Natural killer cell (primary cell): ENCODE data around the gene MPHOSPH9. TPM values are rescaled to one million over a fixed set of nuclear protein-coding genes. Genes with fewer than 3 reads are reported as not detected.
A peak's percentile ranks its signal among the peaks of the same experiment; 100 is the strongest.

Experiments
- ATAC-seq, 3 donors: fragments of 150-1000 bp in 2 of 3; fragments of 200-7000 bp in 1 of 3; cut with Tn5 transposase; 1 replicate in 1 of 3; 2 replicates in 2 of 3; pipeline ENCODE4 v1.10.0; 2021; ENCODE audit warnings: mild to moderate bottlenecking in 2 of 3, moderate library complexity in 2 of 3
- DNase-seq, 2 donors: peaks; one replicate each; pipeline versions ENCODE4 v3.0.0 to v3.0.0-alpha.2; 2013 to 2021; ENCODE audit warnings: mixed read lengths in 1 of 2
- H3K27ac ChIP-seq: one replicate; pipeline ENCODE4 v1.5.1; 2013; ENCODE audit warnings: mild to moderate bottlenecking, low read length
- H3K27me3 ChIP-seq: one replicate; pipeline ENCODE4 v1.6.1; 2013; ENCODE audit warnings: low read length; ENCODE audit not compliant: control insufficient read depth, insufficient read depth
- H3K36me3 ChIP-seq: one replicate; pipeline ENCODE4 v1.6.1; 2013; ENCODE audit warnings: low read length; ENCODE audit not compliant: control insufficient read depth, insufficient read depth
- H3K4me1 ChIP-seq: one replicate; pipeline ENCODE4 v1.6.1; 2013; ENCODE audit warnings: low read length; ENCODE audit not compliant: control insufficient read depth, insufficient read depth
- H3K4me3 ChIP-seq: one replicate; pipeline ENCODE4 v1.5.1; 2013; ENCODE audit warnings: low read length
- H3K9me3 ChIP-seq: one replicate; pipeline ENCODE4 v1.6.1; 2013; ENCODE audit warnings: low read length; ENCODE audit not compliant: control insufficient read depth, insufficient read depth
- H3K27ac Mint-ChIP-seq, 2 donors: one replicate each; pipeline ENCODE4 v1.8.0; 2022; ENCODE audit warnings: mild to moderate bottlenecking in 2 of 2, mixed read lengths in 2 of 2, moderate library complexity in 1 of 2
- H3K27me3 Mint-ChIP-seq, 2 donors: one replicate each; pipeline ENCODE4 v1.8.0; 2022; ENCODE audit warnings: low read depth in 2 of 2, mixed read lengths in 2 of 2
- H3K36me3 Mint-ChIP-seq: one replicate; pipeline ENCODE4 v1.8.0; 2022; ENCODE audit warnings: mixed read lengths
- H3K4me1 Mint-ChIP-seq, 2 donors: one replicate each; pipeline ENCODE4 v1.8.0; 2022; ENCODE audit warnings: mixed read lengths in 2 of 2
- H3K4me3 Mint-ChIP-seq: one replicate; pipeline ENCODE4 v1.8.0; 2022; ENCODE audit warnings: mild to moderate bottlenecking, moderate library complexity, mixed read lengths
- H3K9me3 Mint-ChIP-seq, 2 donors: one replicate each; pipeline ENCODE4 v1.8.0; 2022; ENCODE audit warnings: mixed read lengths in 2 of 2
- WGBS: methylation state at CpG from one replicate; pipeline ENCODE4 v1.1.7; 2013; ENCODE audit warnings: missing lambda C conversion rate; ENCODE audit not compliant: insufficient coverage; 5-methylcytosine and 5-hydroxymethylcytosine counted together
- intact Hi-C: fragments of 100-400 bp; cut with micrococcal nuclease; formaldehyde crosslinking; loops from one replicate; pipeline ENCODE4 v1.14.2; 2022
- total RNA-seq, 4 donors: library from RNA; stranded (reverse); fragments of 120-200 nt in 1 of 4; gene quantifications; one replicate each; pipeline versions ENCODE4 v1.2.3 to v1.2.4, GENCODE V29; 2013 to 2022
- TF ChIP-seq, protein P1 (sequence below): fragments of 200-600 bp; IDR thresholded peaks from one replicate; pipeline ENCODE4 v1.8.0; 2022; ENCODE audit warnings: antibody characterized with exemption

Gene MPHOSPH9
- total RNA-seq, 3 donors from 2014 or later (not counting 1 experiment from before 2014, with no cell fraction given) = 97.6 to 114 (median 109) TPM

DNA sequence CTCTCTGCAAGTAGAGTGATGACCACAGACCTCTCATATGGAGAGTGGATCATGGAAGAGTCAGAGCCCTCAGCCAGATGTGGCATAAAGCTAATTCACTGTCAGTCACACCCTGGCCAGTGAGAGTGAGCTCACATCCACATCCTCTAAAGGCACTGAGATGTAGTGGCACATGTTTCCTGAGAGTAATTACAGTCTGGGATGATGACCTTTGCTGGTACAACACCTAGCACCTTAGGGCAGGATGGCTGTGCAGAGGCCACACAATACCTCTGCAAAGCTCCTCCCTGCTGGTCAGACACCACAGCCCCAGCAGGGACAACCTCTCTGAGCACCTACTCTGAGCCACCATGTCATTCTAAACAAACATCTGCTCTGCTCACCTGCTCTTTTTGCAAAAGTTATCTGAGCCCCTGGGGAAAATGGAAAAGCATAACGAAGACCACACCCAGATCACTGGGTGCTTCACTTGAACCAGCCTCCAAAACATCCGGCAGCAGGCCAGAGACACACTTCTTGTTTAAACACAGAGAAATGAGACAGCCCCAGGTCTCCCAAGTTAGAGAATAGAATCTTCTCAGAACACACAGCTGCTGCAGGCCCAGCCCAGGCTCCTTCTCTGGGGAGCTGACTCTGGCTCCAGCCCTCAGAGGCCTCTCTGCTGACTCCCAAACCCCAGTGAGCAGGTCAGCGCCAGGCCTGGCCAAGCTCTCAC, 112.3 kb downstream of the MPHOSPH9 start:
- peak in 1 of 2 donors; percentile 51 for DNase-seq
- peak overlapping the region; percentile 56 for H3K27ac ChIP-seq

DNA sequence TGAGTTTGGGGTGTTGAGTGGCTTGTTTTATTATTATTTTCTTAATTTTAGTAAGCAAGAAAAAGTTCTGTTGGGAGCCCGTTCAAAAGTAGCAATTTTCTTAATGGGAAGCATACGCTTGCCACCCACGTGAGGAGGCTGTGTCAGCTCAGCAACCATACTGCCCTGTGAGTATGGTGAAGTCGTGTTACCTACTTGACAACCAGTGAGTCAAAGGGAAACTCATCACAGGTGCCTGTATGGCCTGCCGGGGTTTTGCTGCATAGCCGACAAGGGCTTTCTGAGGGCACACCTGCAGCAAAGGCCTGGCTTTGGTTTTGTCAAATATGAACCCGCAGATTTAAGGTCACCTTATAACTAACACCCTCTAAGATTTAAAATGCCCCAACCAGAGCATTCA, 113.1 kb downstream of the MPHOSPH9 start:
- ATAC-seq (no peak), DNase-seq (peak in 1 of 2 donors; percentile 61)
- peaks cover 35 to 39% of the 10 kb centered on the region in 2 donors for H3K4me1 Mint-ChIP-seq
- H3K36me3 ChIP-seq = no peaks in the 10 kb centered on the region
- no peaks in the 10 kb centered on the region for H3K36me3 Mint-ChIP-seq
- no peak overlapping the region for H3K4me3 ChIP-seq
- H3K27me3 Mint-ChIP-seq = no peaks in the 10 kb centered on the region
- no peak overlapping the region for H3K27ac ChIP-seq
- WGBS = 73% methylated on average over 7 of the region's 7 CpGs
- H3K4me1 ChIP-seq = peaks cover 50% of the 10 kb centered on the region
- intact Hi-C loops = no loop called here
- H3K9me3 ChIP-seq = no peaks in the 10 kb centered on the region
- H3K27ac Mint-ChIP-seq = no peak overlapping the region
- TF ChIP-seq, protein P1, sequence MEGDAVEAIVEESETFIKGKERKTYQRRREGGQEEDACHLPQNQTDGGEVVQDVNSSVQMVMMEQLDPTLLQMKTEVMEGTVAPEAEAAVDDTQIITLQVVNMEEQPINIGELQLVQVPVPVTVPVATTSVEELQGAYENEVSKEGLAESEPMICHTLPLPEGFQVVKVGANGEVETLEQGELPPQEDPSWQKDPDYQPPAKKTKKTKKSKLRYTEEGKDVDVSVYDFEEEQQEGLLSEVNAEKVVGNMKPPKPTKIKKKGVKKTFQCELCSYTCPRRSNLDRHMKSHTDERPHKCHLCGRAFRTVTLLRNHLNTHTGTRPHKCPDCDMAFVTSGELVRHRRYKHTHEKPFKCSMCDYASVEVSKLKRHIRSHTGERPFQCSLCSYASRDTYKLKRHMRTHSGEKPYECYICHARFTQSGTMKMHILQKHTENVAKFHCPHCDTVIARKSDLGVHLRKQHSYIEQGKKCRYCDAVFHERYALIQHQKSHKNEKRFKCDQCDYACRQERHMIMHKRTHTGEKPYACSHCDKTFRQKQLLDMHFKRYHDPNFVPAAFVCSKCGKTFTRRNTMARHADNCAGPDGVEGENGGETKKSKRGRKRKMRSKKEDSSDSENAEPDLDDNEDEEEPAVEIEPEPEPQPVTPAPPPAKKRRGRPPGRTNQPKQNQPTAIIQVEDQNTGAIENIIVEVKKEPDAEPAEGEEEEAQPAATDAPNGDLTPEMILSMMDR = no peak
- H3K9me3 Mint-ChIP-seq = no peaks in the 10 kb centered on the region
- H3K4me3 Mint-ChIP-seq = no peak overlapping the region
- H3K27me3 ChIP-seq = no peaks in the 10 kb centered on the region

More for the DNA sequence above, 112.3 kb downstream of the MPHOSPH9 start:
- Histone ChIP-seq H3K9me3 (no peaks in the 10 kb centered on the region), H3K4me3 (no peak overlapping the region), H3K4me1 (peaks cover 44% of the 10 kb centered on the region), H3K27me3 (no peaks in the 10 kb centered on the region), H3K36me3 (no peaks in the 10 kb centered on the region)
- H3K27me3 Mint-ChIP-seq = no peaks in the 10 kb centered on the region
- intact Hi-C loops = no loop called here
- 80% methylated on average over 3 of the region's 3 CpGs for WGBS
- H3K4me1 Mint-ChIP-seq = peaks cover 34 to 35% of the 10 kb centered on the region in 2 donors
- no peak overlapping the region for H3K4me3 Mint-ChIP-seq
- TF ChIP-seq, protein P1 = no peak
- H3K9me3 Mint-ChIP-seq = no peaks in the 10 kb centered on the region
- H3K27ac Mint-ChIP-seq = peak overlapping the region; percentile 14 to 49
- H3K36me3 Mint-ChIP-seq = no peaks in the 10 kb centered on the region
- peak in 2 of 3 donors; percentile 36 to 46 for ATAC-seq

DNA sequence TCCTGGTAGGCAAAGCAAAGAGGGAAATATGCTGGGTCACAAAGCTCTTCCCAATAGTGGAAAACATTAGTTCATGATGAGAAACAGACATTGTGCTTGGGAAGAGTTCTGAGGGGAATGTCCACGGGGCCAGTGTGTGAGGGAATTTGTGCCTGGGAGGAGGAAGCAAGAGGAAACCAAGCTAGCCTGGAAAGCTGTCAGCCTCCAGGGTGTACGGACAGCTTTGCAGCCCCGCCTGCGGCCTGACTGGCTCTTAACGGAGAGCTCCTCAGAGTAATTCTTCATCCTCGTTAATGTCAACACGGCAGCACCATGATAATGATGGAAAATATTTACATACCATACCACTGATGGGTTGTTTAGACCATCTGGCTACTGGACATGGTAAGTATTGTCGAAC, 114.4 kb downstream of the MPHOSPH9 start:
- Histone ChIP-seq H3K27ac (no peak overlapping the region), H3K36me3 (no peaks in the 10 kb centered on the region), H3K9me3 (no peaks in the 10 kb centered on the region), H3K4me1 (peaks cover 54% of the 10 kb centered on the region), H3K4me3 (no peak overlapping the region), H3K27me3 (no peaks in the 10 kb centered on the region)
- Mint-ChIP-seq H3K9me3 (no peaks in the 10 kb centered on the region), H3K27me3 (no peaks in the 10 kb centered on the region), H3K27ac (no peak overlapping the region), H3K4me3 (no peak overlapping the region), H3K4me1 (peaks cover 35 to 42% of the 10 kb centered on the region in 2 donors), H3K36me3 (no peaks in the 10 kb centered on the region)
- no peak for DNase-seq
- intact Hi-C loops = no loop called here
- no peak for ATAC-seq
- TF ChIP-seq, protein P1 = no peak
- WGBS = 95% methylated on average over 8 of the region's 8 CpGs
